GM18505 (cell line): Measurements from ENCODE around the gene MAN1A1.

Source experiments
- ATAC-seq: cut with Tn5 transposase; IDR thresholded peaks from one replicate; pipeline ENCODE4 v1.9.1; 2021; ENCODE audit not compliant: unreplicated experiment
- POLR2A ChIP-seq: IDR thresholded peaks from 4 replicates; pipeline ENCODE4 v1.6.1; 2011; ENCODE audit warnings: borderline replicate concordance; ENCODE audit not compliant: insufficient read depth, insufficient read length; ENCODE audit errors: extremely low read depth

MAN1A1 gene

DNA sequence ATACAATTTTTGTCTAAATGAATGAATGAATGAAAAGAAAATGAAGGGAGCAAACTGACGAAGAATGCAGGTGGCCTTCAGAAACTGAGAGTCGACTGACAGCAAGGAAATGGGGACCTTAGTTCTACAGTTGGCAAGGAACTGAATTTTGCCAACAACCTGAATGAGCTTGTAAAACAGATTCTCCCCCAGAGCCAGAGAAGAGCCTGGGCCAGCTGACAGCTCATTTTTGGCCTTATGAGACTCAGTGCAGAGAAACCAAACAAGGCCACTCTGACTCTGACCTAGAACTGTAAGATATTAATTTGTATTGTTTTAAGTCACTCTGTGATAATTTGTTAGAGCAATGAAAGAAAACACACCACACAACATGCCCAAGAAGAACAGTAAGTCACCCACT is 21.8 kb downstream of the MAN1A1 start:
- no peak for TF ChIP-seq POLR2A
- ATAC-seq, result no peak

GRCh38 chr6:119326291-119327005 is 23.1 kb downstream of the MAN1A1 start:
- ATAC-seq, result no peak
- no peak for TF ChIP-seq POLR2A

DNA sequence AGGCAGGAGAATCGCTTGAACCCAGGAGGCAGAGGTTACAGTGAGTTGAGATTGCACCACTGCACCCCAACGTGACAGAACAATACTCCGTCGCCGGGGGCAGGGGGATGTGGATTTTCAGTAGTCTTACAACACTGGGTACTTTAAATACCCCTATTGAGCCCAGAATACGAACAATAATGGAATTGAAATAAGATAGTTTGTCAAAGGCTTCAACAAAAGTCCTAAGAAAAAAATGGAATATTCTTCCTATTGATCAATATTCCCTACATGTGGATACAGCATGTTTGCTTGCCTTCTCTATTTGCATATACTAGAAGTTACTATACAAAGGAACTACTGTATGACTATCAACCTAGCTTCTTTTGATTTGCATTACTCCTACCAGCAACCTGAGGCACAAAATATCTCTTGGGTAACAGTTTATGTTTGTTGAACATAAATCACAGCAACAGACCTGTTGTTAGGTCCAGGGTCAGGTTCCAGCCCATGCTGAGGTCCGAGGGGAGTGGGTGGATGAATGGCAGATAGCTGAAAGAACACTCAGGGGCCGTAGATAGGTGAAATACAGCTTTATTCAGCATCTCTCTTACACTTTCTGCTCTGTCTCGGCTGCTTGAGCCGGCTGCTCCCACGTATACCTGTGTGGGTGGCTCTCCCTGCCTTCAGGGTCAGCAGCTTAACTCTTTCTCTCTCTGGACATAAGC is 23.8 kb downstream of the MAN1A1 start:
- TF ChIP-seq POLR2A, result no peak
- ATAC-seq, result no peak

- ATAC-seq, result no peak
- no peak for TF ChIP-seq POLR2A
Measured at GRCh38 chr6:119324718-119325117, 24.8 kb downstream of the MAN1A1 start.

DNA sequence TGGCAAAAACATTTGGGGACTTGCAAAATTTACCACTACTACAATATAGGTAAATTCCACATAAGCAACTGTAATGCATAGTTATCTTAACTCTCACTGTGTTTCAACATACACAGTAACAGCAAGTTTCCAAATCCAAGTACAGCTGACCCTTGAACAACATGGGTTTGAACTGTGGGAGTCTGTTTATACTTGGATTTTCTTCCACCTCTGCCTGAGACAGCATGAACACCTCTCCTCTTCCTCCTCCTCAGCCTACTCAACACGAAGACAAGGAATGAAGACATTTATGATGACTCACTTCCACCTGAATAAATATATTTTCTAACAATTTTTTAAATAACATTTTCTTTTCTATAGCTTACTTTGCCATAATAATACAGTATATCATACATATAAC is 25.6 kb downstream of the MAN1A1 start:
- no peak for TF ChIP-seq POLR2A
- no peak for ATAC-seq

DNA sequence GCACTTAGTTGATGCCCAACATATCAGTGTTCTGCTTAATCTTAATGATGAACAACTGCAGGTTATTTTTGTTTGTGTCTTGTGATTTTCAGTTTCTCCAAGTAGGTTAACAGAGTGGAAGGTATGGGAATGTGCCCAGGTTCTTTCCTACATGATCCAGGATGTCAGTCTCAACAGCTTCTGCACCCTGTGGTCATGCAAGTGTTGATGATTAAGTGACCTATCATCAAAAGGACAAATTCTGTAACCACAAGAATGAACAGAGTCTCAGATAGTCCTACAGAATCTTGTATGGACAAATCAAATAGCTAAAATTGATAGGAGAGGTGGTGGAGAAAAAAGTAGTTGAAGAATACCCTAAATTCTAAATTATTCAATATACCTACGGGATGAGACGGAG is 26.1 kb downstream of the MAN1A1 start:
- no peak for ATAC-seq
- TF ChIP-seq POLR2A, result no peak

- no peak for TF ChIP-seq POLR2A
- ATAC-seq, result no peak
Measured at GRCh38 chr6:119322715-119323350, 26.7 kb downstream of the MAN1A1 start.

DNA sequence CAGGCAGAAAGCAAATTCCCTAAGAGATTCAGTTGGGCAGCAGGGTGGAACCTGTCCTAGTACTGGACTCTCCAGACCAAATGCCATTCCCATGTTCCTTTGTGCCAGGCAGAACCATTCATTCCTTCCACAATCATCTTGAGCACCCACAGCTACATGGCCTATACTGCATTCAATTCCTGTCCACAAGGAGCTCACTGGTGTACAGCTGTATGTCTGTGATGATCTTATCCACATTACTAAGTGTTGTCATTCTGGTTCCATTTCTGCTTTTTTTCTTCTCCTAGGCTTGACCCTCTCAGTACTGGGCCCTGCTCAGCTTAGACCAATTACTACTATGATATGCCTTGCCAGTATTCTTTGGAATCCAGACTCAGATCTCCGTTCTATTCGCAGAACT is 27.5 kb downstream of the MAN1A1 start:
- ATAC-seq, result no peak
- no peak for TF ChIP-seq POLR2A

DNA sequence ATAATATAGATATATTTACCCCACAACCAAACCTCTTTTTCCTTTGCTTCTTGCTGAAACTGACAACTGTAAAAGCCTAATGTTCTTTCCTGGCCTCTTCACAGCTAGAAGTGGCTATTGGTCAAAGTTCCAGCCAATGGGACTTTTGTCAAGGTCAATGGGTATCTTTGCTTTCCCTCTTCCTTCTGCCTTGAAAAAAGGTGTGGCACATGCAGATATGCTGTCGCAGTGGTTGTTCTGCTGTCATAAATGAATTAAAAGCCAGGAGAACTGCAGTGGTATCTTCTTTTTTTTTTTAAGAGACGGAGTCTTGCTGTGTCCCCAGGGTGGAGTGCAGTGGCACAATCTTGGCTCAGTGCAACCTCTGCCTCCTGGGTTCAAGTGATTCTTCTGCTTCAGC is 29.9 kb downstream of the MAN1A1 start:
- no peak for TF ChIP-seq POLR2A
- ATAC-seq, result no peak

- no peak for ATAC-seq
- TF ChIP-seq POLR2A, result no peak
Measured at GRCh38 chr6:119318730-119319129, 30.8 kb downstream of the MAN1A1 start.

- no peak for ATAC-seq
- TF ChIP-seq POLR2A, result no peak
Measured at GRCh38 chr6:119318176-119318575, 31.4 kb downstream of the MAN1A1 start.

GRCh38 chr6:119317007-119317406 is 32.6 kb downstream of the MAN1A1 start:
- TF ChIP-seq POLR2A, result no peak
- no peak for ATAC-seq

GRCh38 chr6:119314885-119315272 is 34.7 kb downstream of the MAN1A1 start:
- TF ChIP-seq POLR2A, result no peak
- ATAC-seq, result peak; percentile 61
